Upper lobe of left lung (tissue), 4 donors: ENCODE data around the gene KIAA1217.

Experiments
- CTCF ChIP-seq, 6 experiments: fragments of 450-650 bp in 4 of 6; fragments of 200-600 bp in 2 of 6; sonication (generic) in 2 of 6; IDR thresholded peaks; one replicate each; pipeline ENCODE4 v1.5.1; 2016 to 2019; ENCODE audit warnings: antibody characterized with exemption in 6 of 6
- POLR2A ChIP-seq, 4 donors: fragments of 450-650 bp; IDR thresholded peaks; one replicate each; pipeline ENCODE4 v1.5.1; 2016 to 2017; ENCODE audit warnings: antibody characterized with exemption in 4 of 4, mild to moderate bottlenecking in 2 of 4
- POLR2AphosphoS5 ChIP-seq, 2 donors: sonication (generic); formaldehyde crosslinking; IDR thresholded peaks; one replicate each; pipeline ENCODE4 v1.5.1; 2017; ENCODE audit warnings: antibody characterized with exemption in 2 of 2

- no peak for TF ChIP-seq CTCF (IDR thresholded peaks at IDR 0.05)
- TF ChIP-seq POLR2A (IDR thresholded peaks at IDR 0.05): no peak
- no peak for TF ChIP-seq POLR2AphosphoS5 (IDR thresholded peaks at IDR 0.05)
Measured at GRCh38 chr10:24554036-24554435, 345.1 kb downstream of the KIAA1217 start.
